GM12872 (cell line): Measurements from ENCODE around the gene GID4.

Source experiments
- TF ChIP-seq, protein P1 (sequence below): IDR thresholded peaks from 3 replicates; pipeline ENCODE4 v1.5.1; 2011; ENCODE audit warnings: low read depth, mild to moderate bottlenecking, low read length, moderate library complexity; ENCODE audit not compliant: insufficient read depth

GID4 gene

DNA sequence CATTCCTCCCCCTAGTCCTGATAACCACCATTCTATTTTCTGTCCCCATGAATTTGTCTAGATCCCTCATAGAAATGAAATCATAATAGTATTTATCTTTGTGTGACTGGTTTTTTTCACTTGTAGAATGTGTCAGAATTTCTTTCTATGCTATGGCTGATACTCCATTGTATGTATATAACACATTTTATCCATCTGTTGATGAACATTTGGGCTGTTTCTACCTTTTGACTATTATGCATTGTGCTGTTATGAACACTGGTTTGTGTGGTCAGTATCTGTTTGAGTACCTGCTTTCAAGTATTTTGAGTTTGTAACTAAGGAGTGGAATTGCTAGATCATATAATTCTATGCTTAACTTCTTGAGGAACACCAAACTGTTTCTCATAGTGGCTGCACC, 32.5 kb downstream of the GID4 start:
- TF ChIP-seq, protein P1, sequence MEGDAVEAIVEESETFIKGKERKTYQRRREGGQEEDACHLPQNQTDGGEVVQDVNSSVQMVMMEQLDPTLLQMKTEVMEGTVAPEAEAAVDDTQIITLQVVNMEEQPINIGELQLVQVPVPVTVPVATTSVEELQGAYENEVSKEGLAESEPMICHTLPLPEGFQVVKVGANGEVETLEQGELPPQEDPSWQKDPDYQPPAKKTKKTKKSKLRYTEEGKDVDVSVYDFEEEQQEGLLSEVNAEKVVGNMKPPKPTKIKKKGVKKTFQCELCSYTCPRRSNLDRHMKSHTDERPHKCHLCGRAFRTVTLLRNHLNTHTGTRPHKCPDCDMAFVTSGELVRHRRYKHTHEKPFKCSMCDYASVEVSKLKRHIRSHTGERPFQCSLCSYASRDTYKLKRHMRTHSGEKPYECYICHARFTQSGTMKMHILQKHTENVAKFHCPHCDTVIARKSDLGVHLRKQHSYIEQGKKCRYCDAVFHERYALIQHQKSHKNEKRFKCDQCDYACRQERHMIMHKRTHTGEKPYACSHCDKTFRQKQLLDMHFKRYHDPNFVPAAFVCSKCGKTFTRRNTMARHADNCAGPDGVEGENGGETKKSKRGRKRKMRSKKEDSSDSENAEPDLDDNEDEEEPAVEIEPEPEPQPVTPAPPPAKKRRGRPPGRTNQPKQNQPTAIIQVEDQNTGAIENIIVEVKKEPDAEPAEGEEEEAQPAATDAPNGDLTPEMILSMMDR: no peak

GRCh38 chr17:18074566-18075272, 35.5 kb downstream of the GID4 start:
- TF ChIP-seq, protein P1: no peak

DNA sequence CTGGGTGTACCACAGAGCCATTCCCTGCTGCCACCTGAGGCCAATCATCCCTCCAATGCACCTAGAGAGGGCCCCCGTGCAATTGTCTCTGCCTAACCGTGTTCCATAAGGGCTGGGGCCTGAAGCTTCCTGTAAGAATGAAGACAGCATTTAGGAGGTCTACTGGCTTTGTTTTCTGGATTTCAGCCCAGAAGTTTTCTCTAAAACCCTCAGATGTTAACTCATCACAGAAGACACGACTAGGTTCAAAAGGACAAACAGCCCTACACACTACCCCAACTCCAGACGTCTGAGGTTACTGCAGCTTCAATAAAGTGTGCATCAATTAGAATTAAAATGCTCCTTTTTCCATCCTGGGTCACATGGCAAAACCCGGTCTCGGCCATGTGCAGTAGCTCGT, 37.7 kb downstream of the GID4 start:
- TF ChIP-seq, protein P1: no peak

DNA sequence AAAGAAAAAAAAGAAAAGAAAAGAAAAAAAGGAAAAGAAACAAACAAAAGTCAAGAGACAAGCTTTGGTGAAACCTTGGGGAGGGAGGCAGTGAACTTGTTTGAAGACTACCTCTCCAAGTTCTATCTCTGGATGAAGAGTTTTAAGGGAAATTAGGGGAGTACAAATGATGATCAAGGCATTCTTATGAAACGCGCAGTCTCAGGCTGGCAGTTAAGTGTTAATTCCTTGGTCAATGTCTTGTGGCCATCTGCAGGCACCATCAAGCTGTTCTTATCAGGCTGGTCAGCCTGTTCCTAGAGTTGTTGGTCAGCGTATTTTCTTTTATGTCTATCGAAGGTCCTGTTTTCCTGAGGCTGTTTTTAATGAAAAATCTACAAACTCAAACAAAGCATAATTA, 40.3 kb downstream of the GID4 start:
- TF ChIP-seq, protein P1: no peak

GRCh38 chr17:18084256-18084655, 45.0 kb downstream of the GID4 start:
- TF ChIP-seq, protein P1: no peak

DNA sequence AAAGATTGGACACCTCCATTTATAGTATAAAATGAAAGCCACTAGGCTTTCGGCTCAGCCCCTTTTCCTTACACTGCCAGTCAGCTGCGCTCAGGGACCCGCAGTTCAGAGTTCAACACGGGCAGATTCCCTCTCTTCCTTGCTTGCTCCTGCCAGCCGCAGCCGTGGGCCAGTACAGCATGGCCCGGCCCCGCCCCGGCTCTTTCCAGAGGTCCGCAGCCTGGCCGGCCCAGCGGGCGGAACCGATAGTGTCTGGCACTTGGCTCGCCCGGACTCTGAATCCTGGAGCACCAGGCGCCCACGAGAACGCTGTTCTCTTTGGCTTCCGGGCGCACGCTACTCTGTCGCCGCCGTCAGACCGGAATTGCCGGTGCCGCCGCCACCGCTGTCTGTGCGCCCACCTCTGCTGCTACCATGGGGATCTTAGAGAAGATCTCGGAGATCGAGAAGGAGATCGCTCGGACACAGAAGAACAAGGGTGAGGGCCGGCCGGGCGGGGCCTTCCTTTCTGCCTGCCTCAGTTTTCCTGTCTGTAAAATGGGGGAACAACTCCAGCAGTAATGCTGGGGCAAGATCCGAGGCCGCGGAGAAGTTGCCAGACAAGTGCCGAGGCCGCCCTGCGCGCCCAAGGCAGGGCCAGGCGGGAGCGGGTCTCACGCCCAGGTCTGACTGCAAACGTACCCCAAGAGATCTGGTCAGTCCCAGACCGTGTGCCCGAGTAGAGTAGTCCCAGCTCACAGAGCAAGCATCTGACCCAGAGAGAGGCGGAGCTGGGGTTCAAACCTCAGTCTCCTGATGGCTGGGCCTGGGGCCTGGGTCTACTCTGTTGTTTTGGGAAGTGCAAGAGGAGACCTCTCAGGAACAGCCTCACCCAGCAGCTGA, 48.6 kb downstream of the GID4 start, which contains the start of gene DRG2:
DRG2 (plus strand) TSS at position 339 of the 882 bp plus-strand sequence; CDS start at position 415, 76 bp downstream.
- TF ChIP-seq, protein P1: no peak

DNA sequence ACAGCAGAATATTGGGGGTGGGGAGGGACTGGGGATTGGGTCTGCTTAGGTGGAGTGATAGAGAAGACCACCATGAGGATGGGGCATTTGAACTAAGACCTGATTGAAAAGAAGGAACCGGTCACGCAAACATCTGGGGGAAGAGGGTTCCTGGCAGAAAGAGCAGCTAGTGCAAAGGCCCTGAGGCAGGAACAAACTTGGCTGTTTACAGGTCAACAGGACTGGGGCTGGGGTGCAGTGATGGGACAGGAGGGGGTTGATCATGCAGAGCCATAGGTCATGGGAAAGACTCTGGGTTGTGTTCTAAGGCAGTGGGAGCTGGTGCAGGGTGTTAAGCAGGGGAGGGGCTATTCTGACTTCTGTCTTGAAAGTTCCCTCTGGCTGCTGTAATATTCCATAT, 50.4 kb downstream of the GID4 start:
- TF ChIP-seq, protein P1: no peak
